Adrenal gland (tissue), 12 donors: ENCODE data around the gene RBM10. TPM values are rescaled to one million over a fixed set of nuclear protein-coding genes. Genes with fewer than 3 reads are reported as not detected.

Source experiments
- DNase-seq, 7 donors: peaks; one replicate each; pipeline ENCODE4 v3.0.0-alpha.2; 2019 to 2020
- H3K27ac ChIP-seq, 5 donors: fragments of 200-600 bp; sonication (generic) in 4 of 5; 1 replicate in 3 of 5; 2 replicates in 2 of 5; pipeline versions ENCODE4 v1.5.1 to v1.8.0; 2016 to 2020; ENCODE audit warnings: mild to moderate bottlenecking in 1 of 5
- H3K27me3 ChIP-seq: fragments of 200-600 bp; 2 replicates; pipeline ENCODE4 v1.8.0; 2021
- H3K36me3 ChIP-seq, 2 donors: fragments of 200-600 bp; replicated peaks in 1 of 2; 1 replicate in 1 of 2; 2 replicates in 1 of 2; pipeline versions ENCODE4 v1.5.1 to v1.8.0; 2018 to 2022
- H3K4me1 ChIP-seq, 2 donors: fragments of 200-600 bp; replicated peaks in 1 of 2; 1 replicate in 1 of 2; 2 replicates in 1 of 2; pipeline versions ENCODE4 v1.5.1 to v1.8.0; 2018 to 2021
- H3K4me3 ChIP-seq, 4 donors: fragments of 200-600 bp; sonication (generic) in 3 of 4; one replicate each; pipeline ENCODE4 v1.5.1; 2016 to 2018
- H3K9me3 ChIP-seq, 3 donors: fragments of 200-600 bp; sonication (generic) in 1 of 3; replicated peaks in 1 of 3; 1 replicate in 2 of 3; 2 replicates in 1 of 3; pipeline versions ENCODE4 v1.5.1 to v1.8.0; 2016 to 2021
- CTCF ChIP-seq, 6 experiments: fragments of 450-650 bp in 4 of 6; fragments of 200-600 bp in 2 of 6; sonication (generic) in 1 of 6; IDR thresholded peaks; 1 replicate in 5 of 6; 2 replicates in 1 of 6; pipeline versions ENCODE4 v1.5.1 to v1.8.0; 2016 to 2021; ENCODE audit warnings: antibody characterized with exemption in 6 of 6, mild to moderate bottlenecking in 2 of 6, moderate library complexity in 1 of 6
- POLR2A ChIP-seq, 2 donors: fragments of 450-650 bp; IDR thresholded peaks; one replicate each; pipeline ENCODE4 v1.6.1; 2017; ENCODE audit warnings: antibody characterized with exemption in 2 of 2, mild to moderate bottlenecking in 2 of 2, moderate library complexity in 1 of 2
- WGBS, 4 donors: extraction: QIAGEN DNeasy Blood & Tissue Kit in 2 of 4; methylation state at CpG; one replicate each; pipeline versions ENCODE4 v1.1.5 to v1.1.7; 2013 to 2017; 5-methylcytosine and 5-hydroxymethylcytosine counted together
- intact Hi-C, 2 donors: fragments of 100-400 bp; cut with DNase I; formaldehyde crosslinking; loops; one replicate each; pipeline versions ENCODE4 v1.14.1 to v1.15.0; 2022 to 2023
- polyA plus RNA-seq, 3 donors: library from polyadenylated mRNA; stranded (reverse); fragments of 200-250 nt in 2 of 3; fragments of 350-450 nt in 1 of 3; fragmentation: Illumina TruSeq in 1 of 3; extraction: RNeasy Lipid Tissue Mini Kit (QIAGEN cat#74804) in 1 of 3; gene quantifications; one replicate each; pipeline ENCODE4 v1.2.3, GENCODE V29; 2013 to 2014
- total RNA-seq, 9 donors: library from RNA; depleted of rRNA in 4 of 9; stranded (reverse); fragments of >200 nt in 4 of 9; fragments of 120-200 nt in 1 of 9; fragmentation: NEBNext Ultra II Directional in 1 of 9; extraction: Animal tissue kit (Norgen Biotek cat#: 25700) in 1 of 9; gene quantifications; one replicate each; pipeline versions ENCODE4 v1.1.0 to v1.2.4, GENCODE V29; 2013 to 2023
- donor health status: healthy with polysubstance abuse.
- donor health status: Bipolar disorder and iron deficiency.
- donor health status: DM: yes; HTN: yes; CAD: no.
- donor health status: DM: no; HTN: no; CAD: no.
- donor health status: DM: no; HTN: no; CAD: no.
- donor health status: DM: yes; HTN: yes; CAD: no.

The RBM10 gene
- total and polyA plus RNA-seq, 12 donors: 27.7 to 75.9 (median 37.5) TPM

- TF ChIP-seq POLR2A (IDR thresholded peaks at IDR 0.05): no peak
- TF ChIP-seq CTCF (IDR thresholded peaks at IDR 0.05): no peak
- no peaks in the 10 kb centered on the region for H3K27me3 ChIP-seq
- H3K9me3 ChIP-seq: no peaks in the 10 kb centered on the region
- no peak overlapping the region for H3K4me3 ChIP-seq
- H3K4me1 ChIP-seq: peaks cover 5 to 12% of the 10 kb centered on the region in 2 donors
- DNase-seq: peak in 2 of 7 donors; percentile 5 to 8
- no peak overlapping the region for H3K27ac ChIP-seq
- WGBS, 4 donors: 77 to 89% (median 83%) methylated on average over 10 to 12 of the region's 12 CpGs
- peaks cover 0 to 84% of the 10 kb centered on the region in 2 donors for H3K36me3 ChIP-seq
- intact Hi-C loops: no loop called here
Observed at GRCh38 chrX:47212381-47213293, 67.6 kb downstream of the RBM10 start.

GRCh38 chrX:47214435-47215077, 69.5 kb downstream of the RBM10 start:
- peak in 1 of 7 donors; percentile 26 for DNase-seq
- Histone ChIP-seq H3K9me3 (no peaks in the 10 kb centered on the region), H3K27me3 (no peaks in the 10 kb centered on the region), H3K36me3 (peaks cover 0 to 66% of the 10 kb centered on the region in 2 donors), H3K4me1 (peaks cover 5 to 12% of the 10 kb centered on the region in 2 donors), H3K27ac (no peak overlapping the region), H3K4me3 (no peak overlapping the region)
- WGBS, 4 donors: 83 to 98% (median 90%) methylated on average over 7 to 20 of the region's 20 CpGs
- TF ChIP-seq CTCF (IDR thresholded peaks at IDR 0.05) (no peak), POLR2A (IDR thresholded peaks at IDR 0.05) (no peak)
- intact Hi-C loops: no loop called here

- intact Hi-C loops: no loop called here
- TF ChIP-seq POLR2A (IDR thresholded peaks at IDR 0.05): no peak
- TF ChIP-seq CTCF (IDR thresholded peaks at IDR 0.05): no peak
- 60 to 91% (median 88%) methylated on average over 1 to 12 of the region's 12 CpGs for WGBS, 4 donors
- H3K4me1 ChIP-seq: peaks cover 9 to 18% of the 10 kb centered on the region in 2 donors
- H3K9me3 ChIP-seq: no peaks in the 10 kb centered on the region
- H3K36me3 ChIP-seq: peaks cover 0 to 58% of the 10 kb centered on the region in 2 donors
- no peaks in the 10 kb centered on the region for H3K27me3 ChIP-seq
- peak overlapping the region in 1 of 5 donors; percentile 2 for H3K27ac ChIP-seq
- DNase-seq: peak in 1 of 7 donors; percentile 15
- H3K4me3 ChIP-seq: no peak overlapping the region
Observed at GRCh38 chrX:47215291-47215900, 70.4 kb downstream of the RBM10 start.

- DNase-seq: peak in 1 of 7 donors; percentile 12
- Histone ChIP-seq H3K4me3 (no peak overlapping the region), H3K4me1 (peaks cover 9 to 25% of the 10 kb centered on the region in 2 donors), H3K27me3 (no peaks in the 10 kb centered on the region), H3K27ac (peak overlapping the region; percentile 78 to 98 (median 89)), H3K36me3 (peaks cover 0 to 47% of the 10 kb centered on the region in 2 donors), H3K9me3 (no peaks in the 10 kb centered on the region)
- TF ChIP-seq POLR2A (IDR thresholded peaks at IDR 0.05) (no peak), CTCF (IDR thresholded peaks at IDR 0.05) (no peak)
- 73 to 87% (median 81%) methylated on average over 8 of the region's 8 CpGs for WGBS, 4 donors
- intact Hi-C loops: no loop called here
Observed at GRCh38 chrX:47216393-47216925, 71.4 kb downstream of the RBM10 start.
